ENCODE data around the gene HSD11B2.

The HSD11B2 gene

GRCh38 chr16:67419931-67420330, 11.0 kb upstream of the HSD11B2 start:
- Mint-ChIP-seq H3K4me1 (ENCODE audit: low read depth) (peaks cover 7% of the 10 kb centered on the region), H3K4me3 (no peak overlapping the region), H3K27ac (no peak overlapping the region), H3K36me3 (ENCODE audit: low read depth) (no peaks in the 10 kb centered on the region), H3K9me3 (no peaks in the 10 kb centered on the region), H3K27me3 (peaks cover 51% of the 10 kb centered on the region)
- DNase-seq, result no peak

DNA sequence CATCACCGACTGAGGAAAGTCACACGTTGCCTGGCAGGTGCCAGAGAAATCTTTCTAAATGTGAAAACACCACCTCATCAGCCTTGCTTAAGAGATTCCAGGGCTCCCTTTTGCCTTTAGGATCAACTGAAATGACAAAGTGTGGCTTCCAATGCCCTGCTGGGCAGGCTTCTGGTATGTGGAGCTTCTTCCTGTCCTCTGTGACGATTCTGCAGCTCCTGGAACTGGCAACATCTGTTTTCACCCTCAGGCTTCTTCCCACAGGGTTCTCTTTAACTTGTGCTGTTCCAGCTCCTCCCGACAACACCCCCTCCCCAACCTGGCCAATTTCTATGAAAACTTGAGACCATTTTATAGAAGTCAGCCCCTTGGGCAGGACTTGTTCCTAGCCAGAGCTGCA, 9.9 kb upstream of the HSD11B2 start:
- DNase-seq, result no peak
- Mint-ChIP-seq H3K36me3 (ENCODE audit: low read depth) (no peaks in the 10 kb centered on the region), H3K27me3 (peaks cover 50% of the 10 kb centered on the region), H3K27ac (no peak overlapping the region), H3K4me3 (no peak overlapping the region), H3K4me1 (ENCODE audit: low read depth) (peaks cover 4% of the 10 kb centered on the region), H3K9me3 (no peaks in the 10 kb centered on the region)

GRCh38 chr16:67423015-67423414, 7.9 kb upstream of the HSD11B2 start:
- H3K36me3 Mint-ChIP-seq (ENCODE audit: low read depth), result no peaks in the 10 kb centered on the region
- H3K4me3 Mint-ChIP-seq, result no peak overlapping the region
- H3K27ac Mint-ChIP-seq, result no peak overlapping the region
- no peaks in the 10 kb centered on the region for H3K4me1 Mint-ChIP-seq (ENCODE audit: low read depth)
- DNase-seq, result no peak
- peaks cover 47% of the 10 kb centered on the region for H3K27me3 Mint-ChIP-seq
- no peaks in the 10 kb centered on the region for H3K9me3 Mint-ChIP-seq

- peaks cover 48% of the 10 kb centered on the region for H3K27me3 Mint-ChIP-seq
- no peaks in the 10 kb centered on the region for H3K36me3 Mint-ChIP-seq (ENCODE audit: low read depth)
- H3K4me1 Mint-ChIP-seq (ENCODE audit: low read depth), result no peaks in the 10 kb centered on the region
- no peak overlapping the region for H3K27ac Mint-ChIP-seq
- no peaks in the 10 kb centered on the region for H3K9me3 Mint-ChIP-seq
- no peak overlapping the region for H3K4me3 Mint-ChIP-seq
- no peak for DNase-seq
These were observed 7.2 kb upstream of the HSD11B2 start for GRCh38 chr16:67423611-67424260.

GRCh38 chr16:67424261-67424615, 6.7 kb upstream of the HSD11B2 start:
- Mint-ChIP-seq H3K9me3 (no peaks in the 10 kb centered on the region), H3K4me1 (ENCODE audit: low read depth) (no peaks in the 10 kb centered on the region), H3K36me3 (ENCODE audit: low read depth) (no peaks in the 10 kb centered on the region), H3K27ac (no peak overlapping the region), H3K27me3 (peaks cover 52% of the 10 kb centered on the region), H3K4me3 (no peak overlapping the region)
- DNase-seq, result no peak

DNA sequence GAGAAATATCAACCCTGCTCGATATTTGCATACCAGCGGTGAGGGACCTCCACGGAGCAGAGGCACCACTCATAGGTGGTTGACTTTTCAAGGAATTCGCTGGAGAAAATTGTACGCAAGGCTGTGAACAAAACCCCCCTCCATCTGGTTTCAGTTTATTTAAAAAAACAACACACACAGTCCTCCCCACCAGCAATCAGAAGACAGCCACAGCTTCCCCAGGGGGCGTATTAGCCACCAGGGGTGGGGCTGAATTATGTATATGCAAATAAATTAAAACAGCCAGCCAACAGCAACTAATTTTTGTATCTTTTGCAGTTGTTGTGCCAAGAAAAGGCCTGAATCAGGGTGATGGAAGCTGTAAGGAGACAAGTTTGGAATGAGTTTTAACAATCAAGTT, 5.9 kb upstream of the HSD11B2 start:
- Mint-ChIP-seq H3K27me3 (peaks cover 55% of the 10 kb centered on the region), H3K9me3 (no peaks in the 10 kb centered on the region)

DNA sequence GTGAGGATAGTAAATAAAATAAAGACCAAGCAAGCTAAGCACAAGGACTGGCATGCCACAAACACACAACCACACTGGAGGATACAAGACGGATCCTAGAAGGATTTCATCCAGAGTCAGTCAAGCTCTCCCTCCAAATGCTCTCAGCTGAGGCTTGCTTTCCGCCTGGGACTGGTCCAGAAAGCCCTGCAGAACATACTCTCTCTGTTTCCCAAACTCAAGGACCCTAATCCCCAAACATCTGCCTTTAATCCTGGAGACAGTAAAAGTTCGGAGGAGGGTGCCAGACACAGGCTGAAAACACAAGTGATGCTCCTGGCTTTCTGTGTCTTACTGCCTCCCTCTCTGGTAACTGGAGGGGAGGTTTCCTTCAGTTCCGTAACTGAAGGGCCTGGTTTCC, 5.3 kb upstream of the HSD11B2 start:
- H3K4me1 Mint-ChIP-seq (ENCODE audit: low read depth), result peaks cover 6% of the 10 kb centered on the region
- no peaks in the 10 kb centered on the region for H3K9me3 Mint-ChIP-seq
- no peak overlapping the region for H3K27ac Mint-ChIP-seq
- H3K36me3 Mint-ChIP-seq (ENCODE audit: low read depth), result no peaks in the 10 kb centered on the region
- no peak overlapping the region for H3K4me3 Mint-ChIP-seq
- peaks cover 59% of the 10 kb centered on the region for H3K27me3 Mint-ChIP-seq
- DNase-seq, result no peak

More for the DNA sequence above, 5.9 kb upstream of the HSD11B2 start:
- Mint-ChIP-seq H3K4me1 (ENCODE audit: low read depth) (peaks cover 2% of the 10 kb centered on the region), H3K4me3 (no peak overlapping the region), H3K27ac (no peak overlapping the region), H3K36me3 (ENCODE audit: low read depth) (no peaks in the 10 kb centered on the region)
- no peak for DNase-seq

DNA sequence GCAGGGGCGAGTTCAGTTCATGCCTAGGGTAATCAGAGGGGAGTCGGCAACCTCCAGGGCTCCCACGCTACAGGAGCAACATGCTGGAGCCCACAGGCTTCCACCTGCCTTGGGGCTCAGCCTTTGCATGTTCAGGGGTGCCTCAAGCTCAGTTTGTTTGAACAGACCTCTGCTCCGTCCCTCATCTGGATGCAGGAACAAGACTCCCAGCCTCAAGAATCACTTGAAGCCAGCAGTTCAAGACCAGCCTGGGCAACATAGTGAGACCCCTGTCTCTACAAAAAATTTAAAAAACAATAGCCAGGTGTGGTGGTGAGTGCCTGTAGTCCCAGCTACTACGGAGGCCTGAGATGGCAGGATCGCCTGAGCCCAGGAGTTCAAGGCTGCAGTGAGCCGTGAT, 4.9 kb upstream of the HSD11B2 start:
- H3K4me3 Mint-ChIP-seq, result no peak overlapping the region
- H3K9me3 Mint-ChIP-seq, result no peaks in the 10 kb centered on the region
- no peak for DNase-seq
- no peak overlapping the region for H3K27ac Mint-ChIP-seq
- H3K4me1 Mint-ChIP-seq (ENCODE audit: low read depth), result peaks cover 6% of the 10 kb centered on the region
- H3K36me3 Mint-ChIP-seq (ENCODE audit: low read depth), result no peaks in the 10 kb centered on the region
- peaks cover 59% of the 10 kb centered on the region for H3K27me3 Mint-ChIP-seq

DNA sequence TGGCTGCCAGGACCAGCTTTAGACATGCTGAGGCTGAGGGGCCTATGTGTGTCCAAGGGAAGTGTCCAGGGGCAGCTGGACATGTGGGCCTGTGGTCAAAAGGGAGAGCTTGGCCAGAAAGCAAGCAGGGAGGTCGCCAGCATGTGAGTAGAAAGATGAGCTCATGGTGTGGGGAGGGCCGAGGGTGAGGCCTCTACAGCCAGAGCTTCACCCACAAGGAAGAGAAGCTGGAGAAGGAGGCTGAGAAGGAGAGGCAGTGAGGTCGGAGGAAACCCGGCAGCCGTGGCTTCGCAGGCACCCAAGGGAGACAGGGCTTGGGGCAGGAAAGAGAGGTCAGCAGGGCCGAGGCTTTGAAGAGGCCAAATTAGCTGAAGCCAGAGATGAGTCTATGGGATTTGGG, 4.0 kb upstream of the HSD11B2 start:
- no peak overlapping the region for H3K27ac Mint-ChIP-seq
- no peaks in the 10 kb centered on the region for H3K9me3 Mint-ChIP-seq
- peaks cover 9% of the 10 kb centered on the region for H3K4me1 Mint-ChIP-seq (ENCODE audit: low read depth)
- no peaks in the 10 kb centered on the region for H3K36me3 Mint-ChIP-seq (ENCODE audit: low read depth)
- peaks cover 64% of the 10 kb centered on the region for H3K27me3 Mint-ChIP-seq
- no peak overlapping the region for H3K4me3 Mint-ChIP-seq
- DNase-seq, result no peak

- Mint-ChIP-seq H3K36me3 (ENCODE audit: low read depth) (no peaks in the 10 kb centered on the region), H3K27ac (no peak overlapping the region), H3K9me3 (no peaks in the 10 kb centered on the region), H3K4me1 (ENCODE audit: low read depth) (peaks cover 13% of the 10 kb centered on the region), H3K27me3 (peaks cover 62% of the 10 kb centered on the region), H3K4me3 (no peak overlapping the region)
- DNase-seq, result peak; percentile 73
These were observed 2.7 kb upstream of the HSD11B2 start for GRCh38 chr16:67428146-67428731.

GRCh38 chr16:67429053-67429798, 1.7 kb upstream of the HSD11B2 start:
- Mint-ChIP-seq H3K36me3 (ENCODE audit: low read depth) (no peaks in the 10 kb centered on the region), H3K4me1 (ENCODE audit: low read depth) (peaks cover 13% of the 10 kb centered on the region), H3K4me3 (peak overlapping the region; percentile 55), H3K9me3 (no peaks in the 10 kb centered on the region), H3K27me3 (peaks cover 57% of the 10 kb centered on the region), H3K27ac (no peak overlapping the region)
- DNase-seq, result no peak

GRCh38 chr16:67429799-67430503, 970 bp upstream of the HSD11B2 start:
- Mint-ChIP-seq H3K4me1 (ENCODE audit: low read depth) (peaks cover 13% of the 10 kb centered on the region), H3K9me3 (no peaks in the 10 kb centered on the region), H3K4me3 (peak overlapping the region; percentile 79), H3K27ac (peak overlapping the region; percentile 45), H3K27me3 (peaks cover 52% of the 10 kb centered on the region), H3K36me3 (ENCODE audit: low read depth) (no peaks in the 10 kb centered on the region)
- peak; percentile 46 for DNase-seq

DNA sequence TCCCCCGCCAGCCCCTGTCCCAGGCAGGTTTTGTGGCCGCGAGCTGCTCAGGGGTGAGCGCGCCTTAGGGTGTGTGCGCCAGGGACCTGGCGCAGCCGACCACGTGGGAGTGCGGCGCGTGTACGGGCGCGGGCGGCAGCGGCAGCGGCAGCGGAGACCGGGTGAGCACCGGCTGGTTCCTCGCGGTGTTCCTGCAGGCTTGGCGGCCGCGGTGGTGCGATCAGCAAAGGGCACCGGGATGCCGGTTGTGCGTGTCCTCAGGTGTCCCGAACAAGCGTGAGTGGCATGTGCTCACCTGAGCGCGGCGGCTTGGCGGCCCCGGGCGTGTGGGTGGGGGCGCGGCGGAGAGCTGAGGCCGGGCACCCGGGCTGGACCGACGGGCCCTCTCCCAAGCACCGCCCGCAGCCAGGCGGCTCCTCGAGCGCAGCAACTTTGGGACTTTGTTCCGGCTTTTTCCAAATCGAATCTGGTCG, 381 bp upstream of the HSD11B2 start:
- no peaks in the 10 kb centered on the region for H3K36me3 Mint-ChIP-seq (ENCODE audit: low read depth)
- H3K4me1 Mint-ChIP-seq (ENCODE audit: low read depth), result peaks cover 13% of the 10 kb centered on the region
- peaks cover 46% of the 10 kb centered on the region for H3K27me3 Mint-ChIP-seq
- H3K9me3 Mint-ChIP-seq, result no peaks in the 10 kb centered on the region
- H3K27ac Mint-ChIP-seq, result peak overlapping the region; percentile 45
- DNase-seq, result peak; percentile 72
- peak overlapping the region; percentile 79 for H3K4me3 Mint-ChIP-seq

- Mint-ChIP-seq H3K27ac (no peak overlapping the region), H3K27me3 (peaks cover 38% of the 10 kb centered on the region), H3K9me3 (no peaks in the 10 kb centered on the region), H3K4me1 (ENCODE audit: low read depth) (peaks cover 13% of the 10 kb centered on the region), H3K4me3 (peak overlapping the region; percentile 54), H3K36me3 (ENCODE audit: low read depth) (peaks cover 4% of the 10 kb centered on the region)
- no peak for DNase-seq
These were observed 1.0 kb downstream of the HSD11B2 start for GRCh38 chr16:67431775-67432505.
